Muscle of back (tissue), 13 donors: ENCODE measurements around the gene BARX2. TPM values are rescaled to one million over a fixed set of nuclear protein-coding genes. Genes with fewer than 3 reads are reported as not detected.
"Not testable (repeated sequence)": the region's sequence is repeated elsewhere in the genome, so short reads cannot be mapped to it uniquely, and the experiment has no call there.

Experiments
- DNase-seq, 3 donors: peaks; one replicate each; pipeline versions ENCODE4 v3.0.0 to v3.0.0-alpha.2; 2013
- long read RNA-seq, 9 donors: transcript quantifications; one replicate each; lab custom pipeline, GENCODE V29; 2026
- polyA plus RNA-seq, 10 donors: library from polyadenylated mRNA; unstranded; fragments of 120-200 nt; gene quantifications; one replicate each; pipeline ENCODE4 v1.2.1, GENCODE V29; 2013; ENCODE audit not compliant: insufficient read length in 10 of 10

The BARX2 gene, protein sequence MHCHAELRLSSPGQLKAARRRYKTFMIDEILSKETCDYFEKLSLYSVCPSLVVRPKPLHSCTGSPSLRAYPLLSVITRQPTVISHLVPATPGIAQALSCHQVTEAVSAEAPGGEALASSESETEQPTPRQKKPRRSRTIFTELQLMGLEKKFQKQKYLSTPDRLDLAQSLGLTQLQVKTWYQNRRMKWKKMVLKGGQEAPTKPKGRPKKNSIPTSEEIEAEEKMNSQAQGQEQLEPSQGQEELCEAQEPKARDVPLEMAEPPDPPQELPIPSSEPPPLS
- polyA plus RNA-seq = 10 to 100 TPM in 1 of 10 donors, 1 to 10 TPM in 5, under 1 TPM in 4; 0.12 to 15.2 (median 1.2) TPM
- long read RNA-seq, donor 1 = 0 reads
- long read RNA-seq, donor 2 = 0 reads
- long read RNA-seq, donor 3, partial matches to known transcripts = 0 of 1 reads
- long read RNA-seq, donor 3, other reads (novel, unspliced or antisense) = 0 of 1 reads
- long read RNA-seq, donor 4 = 0 reads
- long read RNA-seq, donor 5 = 0 reads
- long read RNA-seq, donor 6, transcript BARX2-201 (4 exons, 1,813 nt) = major isoform, 10 of 10 reads
- long read RNA-seq, donor 6, partial matches to known transcripts = 0 of 10 reads
- long read RNA-seq, donor 6, other reads (novel, unspliced or antisense) = 0 of 10 reads
- long read RNA-seq, donor 7 = 0 reads
- long read RNA-seq, donor 8, partial matches to known transcripts = 0 of 4 reads
- long read RNA-seq, donor 8, other reads (novel, unspliced or antisense) = 0 of 4 reads
- long read RNA-seq, donor 9 = 0 reads

DNA sequence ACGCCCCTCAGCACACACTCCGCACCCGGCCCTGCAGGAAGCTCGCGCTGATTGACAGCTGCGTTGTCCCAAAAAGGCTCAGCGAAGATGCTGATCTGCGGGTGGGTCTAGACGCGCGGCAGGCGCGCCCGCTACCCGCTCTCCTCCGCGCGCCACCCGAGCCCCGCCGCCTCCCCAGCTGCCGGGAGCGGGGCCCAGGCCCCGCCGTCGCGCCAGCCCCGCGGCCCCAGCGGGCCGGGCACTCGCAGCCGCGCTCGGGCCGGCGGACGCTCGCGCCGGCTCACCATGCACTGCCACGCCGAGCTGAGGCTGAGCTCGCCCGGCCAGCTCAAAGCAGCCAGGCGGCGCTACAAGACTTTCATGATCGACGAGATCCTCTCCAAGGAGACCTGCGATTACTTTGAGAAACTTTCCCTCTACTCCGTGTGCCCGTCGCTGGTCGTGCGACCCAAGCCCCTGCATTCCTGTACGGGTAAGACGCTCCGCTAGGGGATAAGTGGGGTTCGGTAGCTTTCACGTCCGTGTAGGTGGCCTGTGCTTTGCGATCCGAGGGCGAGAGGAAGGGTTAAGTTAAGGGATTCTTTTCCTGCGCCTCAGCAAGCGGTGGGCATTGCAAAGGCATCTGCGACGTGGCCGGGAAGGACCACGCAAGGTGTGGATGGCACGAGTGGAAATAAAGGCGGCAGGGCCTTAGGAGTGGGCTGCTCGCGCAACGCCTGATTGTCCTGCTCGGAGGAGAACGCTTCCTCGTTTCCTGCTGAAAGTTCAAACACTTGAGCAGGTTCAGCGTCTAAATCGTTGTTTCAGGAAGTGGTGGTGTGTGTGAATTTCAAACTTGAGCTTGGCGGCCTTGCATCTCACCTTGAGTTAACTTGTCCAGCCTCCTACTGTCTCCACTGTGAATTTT, at the start of gene BARX2:
Gene BARX2, plus strand, starts transcription at position 98 of the 907 bp plus-strand sequence. Its CDS starts 188 bp downstream, at position 286.
- DNase-seq = peak; percentile 28 to 79 (median 69)

DNA sequence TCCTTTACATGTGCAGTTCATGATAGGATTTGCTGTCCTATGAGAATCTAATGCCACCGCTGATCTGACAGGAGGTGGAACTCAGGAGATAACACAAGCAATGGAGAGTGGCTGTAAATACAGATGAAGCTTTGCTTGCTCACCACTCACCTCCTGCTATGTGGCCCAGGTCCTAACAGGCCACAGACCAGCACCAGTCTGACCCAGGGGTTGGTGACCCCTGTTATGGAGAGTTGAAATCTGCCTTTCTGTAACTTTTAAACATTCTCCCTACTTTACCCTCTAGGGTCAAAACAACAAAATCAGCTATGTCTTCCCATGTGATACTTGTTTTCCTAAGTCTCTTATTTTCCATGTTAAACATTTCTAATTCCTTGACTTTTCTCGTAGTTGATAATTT, 48.7 kb upstream of the BARX2 start:
- no peak for DNase-seq

DNA sequence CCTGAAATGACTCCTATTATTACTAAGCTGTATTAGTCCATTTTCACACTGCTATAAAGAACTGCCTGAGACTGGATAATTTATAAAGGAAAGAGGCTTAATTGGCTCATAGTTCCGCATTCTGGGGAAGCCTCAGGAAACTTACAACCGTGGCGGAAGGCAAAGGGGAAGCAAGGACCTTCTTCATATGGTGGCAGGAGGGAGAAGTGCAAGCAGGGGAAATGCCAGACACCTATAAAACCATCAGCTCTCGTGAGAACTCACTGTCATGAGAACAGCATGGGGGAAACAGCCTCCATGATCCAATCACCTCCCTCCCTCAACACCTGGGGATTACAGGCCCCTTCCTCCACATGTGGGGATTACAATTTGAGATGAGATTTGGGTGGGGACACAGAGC, 47.9 kb upstream of the BARX2 start:
- not testable (repeated sequence) for DNase-seq

DNA sequence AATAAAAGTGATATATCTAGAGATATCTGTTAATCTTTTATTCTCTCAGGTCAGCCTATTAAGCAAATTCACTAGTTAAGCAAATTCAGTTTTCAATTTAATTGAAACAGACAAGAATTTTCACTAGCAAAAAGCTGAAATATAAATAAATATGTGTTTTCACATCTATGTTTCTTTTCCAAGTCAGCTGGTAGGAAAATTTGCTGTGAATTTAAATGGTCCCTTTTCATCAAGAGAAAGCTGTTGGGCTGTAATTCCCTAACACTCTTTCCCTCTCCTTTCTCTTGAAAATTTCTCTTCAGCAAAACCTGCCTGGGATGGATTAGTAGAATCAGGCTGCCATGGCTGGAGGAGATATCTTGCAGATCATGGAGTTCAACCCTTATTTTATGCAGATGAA, 46.9 kb upstream of the BARX2 start:
- no peak for DNase-seq

DNA sequence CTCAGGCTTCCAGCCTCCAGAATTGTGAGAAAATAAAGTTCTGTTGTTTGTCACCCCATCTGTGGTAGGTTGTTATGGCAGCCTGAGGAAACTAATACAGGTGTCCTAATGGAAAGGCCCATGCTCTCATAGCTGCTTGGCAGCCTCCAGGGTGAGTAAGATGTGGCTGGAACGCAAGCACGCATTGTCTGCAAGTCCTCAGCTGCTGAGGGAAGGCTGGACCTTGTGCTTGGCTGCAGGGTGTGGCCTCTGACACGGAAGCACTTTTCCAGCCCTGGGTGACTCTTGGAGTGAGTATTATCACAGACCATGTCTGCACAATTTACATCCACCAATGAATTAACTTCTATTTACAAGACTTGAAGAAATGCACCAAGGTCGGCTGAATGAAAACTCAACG, 44.4 kb upstream of the BARX2 start:
- DNase-seq = no peak

DNA sequence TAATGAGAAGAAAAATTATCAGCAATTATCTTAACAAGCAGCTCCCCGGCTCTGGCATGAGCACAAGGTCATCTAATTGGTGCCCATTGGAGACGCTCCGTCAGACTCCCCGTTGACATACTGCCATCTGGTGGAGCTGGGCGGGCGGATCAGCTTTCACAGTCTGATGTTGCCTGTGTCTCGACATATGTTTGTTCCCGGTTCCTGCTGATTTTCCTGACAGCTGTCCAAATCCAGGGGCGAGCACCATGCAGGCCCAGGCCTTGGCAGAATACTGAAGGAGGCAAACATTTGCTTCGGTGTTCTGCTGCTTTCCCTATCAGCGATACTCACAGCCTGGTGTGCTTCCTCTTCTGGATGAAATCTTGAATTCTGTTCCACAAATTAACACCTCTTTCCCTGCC, 43.8 kb upstream of the BARX2 start:
- peak; percentile 76 to 89 (median 82) for DNase-seq

DNA sequence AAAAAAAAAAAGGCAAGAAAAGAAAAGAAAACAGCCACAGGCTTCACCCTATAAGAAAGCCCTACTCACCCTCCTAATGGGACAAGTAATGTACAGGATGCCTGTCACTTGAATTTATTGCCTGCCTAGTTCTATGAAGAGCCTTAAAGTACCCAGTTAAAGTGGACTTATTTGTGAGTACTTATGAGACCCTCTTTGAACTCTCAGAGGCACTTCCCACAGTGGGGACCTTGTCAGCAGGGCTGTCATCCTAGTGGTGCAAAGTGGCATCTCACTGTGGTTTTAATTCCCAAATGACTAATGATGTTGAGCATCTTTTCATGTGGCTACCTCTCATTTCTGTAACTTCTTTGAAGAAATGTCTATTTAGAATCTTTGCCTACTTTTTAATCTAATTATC, 41.8 kb upstream of the BARX2 start:
- DNase-seq = no peak

DNA sequence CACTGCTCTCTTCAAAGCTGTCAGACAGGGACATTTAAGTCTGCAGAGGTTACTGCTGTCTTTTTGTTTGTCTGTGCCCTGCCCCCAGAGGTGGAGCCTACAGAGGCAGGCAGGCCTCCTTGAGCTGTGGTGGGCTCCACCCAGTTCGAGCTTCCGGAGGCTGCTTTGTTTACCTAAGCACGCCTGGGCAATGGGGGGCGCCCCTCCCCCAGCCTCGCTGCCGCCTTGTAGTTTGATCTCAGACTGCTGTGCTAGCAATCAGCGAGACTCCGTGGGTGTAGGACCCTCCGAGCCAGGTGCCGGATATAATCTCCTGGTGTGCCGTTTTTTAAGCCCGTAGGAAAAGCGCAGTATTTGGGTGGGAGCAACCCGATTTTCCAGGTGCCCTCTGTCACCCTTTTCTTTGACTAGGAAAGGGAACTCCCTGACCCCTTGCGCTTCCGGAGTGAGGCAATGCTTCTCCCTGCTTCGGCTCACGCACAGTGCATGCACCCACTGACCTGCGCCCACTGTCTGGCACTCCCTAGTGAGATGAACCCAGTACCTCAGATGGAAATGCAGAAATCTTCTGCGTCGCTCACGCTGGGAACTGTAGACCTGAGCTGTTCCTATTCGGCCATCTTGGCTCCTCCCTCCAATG, 31.2 kb upstream of the BARX2 start:
- DNase-seq = not testable (repeated sequence)

DNA sequence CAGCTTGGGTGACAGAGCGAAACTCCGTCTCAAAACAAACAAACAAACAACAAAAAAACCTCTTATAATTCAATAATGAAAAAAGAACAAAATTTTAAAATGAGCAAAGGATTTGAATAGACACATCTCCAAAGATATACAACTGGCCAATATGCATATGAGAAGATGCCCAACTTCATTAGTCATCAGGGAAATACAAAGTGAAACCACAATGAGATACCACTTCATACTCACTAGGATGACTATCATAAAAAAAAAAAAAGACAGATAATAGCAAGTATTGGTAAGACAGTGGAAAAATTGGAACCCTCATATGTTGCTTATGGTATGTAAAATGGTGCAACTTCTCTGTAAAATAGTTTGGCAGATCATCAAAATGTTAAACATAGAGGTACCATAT, 28.7 kb upstream of the BARX2 start:
- no peak for DNase-seq

DNA sequence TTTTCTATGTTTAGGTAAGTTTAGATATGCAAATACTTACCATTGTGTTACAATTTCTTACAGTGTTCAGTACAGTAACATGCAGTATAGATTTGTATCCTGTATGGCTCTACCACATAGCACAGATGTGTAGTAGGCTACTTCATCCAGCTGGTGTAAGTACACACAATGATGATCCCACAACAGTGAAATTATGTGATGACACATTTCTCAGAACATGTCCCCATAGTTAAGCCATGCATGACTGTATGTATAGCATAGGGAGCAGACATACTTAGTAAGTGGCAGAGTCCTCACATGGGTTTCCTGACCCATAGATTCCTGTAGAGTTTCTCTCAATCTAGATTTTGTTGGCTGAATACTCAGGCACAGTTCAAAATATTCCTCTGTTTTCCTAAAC, 26.8 kb upstream of the BARX2 start:
- DNase-seq = no peak

DNA sequence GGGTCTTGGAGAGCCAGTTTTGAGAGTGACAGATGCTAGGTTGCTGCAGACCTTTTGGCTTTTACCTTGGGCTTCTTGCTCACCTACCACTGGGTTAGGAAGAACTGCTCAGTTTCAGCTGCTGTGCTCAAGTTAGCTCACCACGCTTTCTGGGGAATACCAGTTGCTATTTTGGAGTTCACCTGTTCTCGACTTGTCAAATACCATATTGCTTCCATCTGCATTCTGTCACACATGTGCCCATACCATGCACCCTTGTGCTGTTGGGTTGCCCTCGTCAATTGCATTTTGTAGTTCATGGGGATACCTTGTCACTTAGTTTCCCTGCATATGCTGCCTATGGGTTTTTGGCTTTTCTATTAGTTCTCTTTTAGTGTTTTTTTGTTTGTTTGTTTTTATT, 23.0 kb upstream of the BARX2 start:
- DNase-seq = peak in 1 of 3 donors; percentile 38

DNA sequence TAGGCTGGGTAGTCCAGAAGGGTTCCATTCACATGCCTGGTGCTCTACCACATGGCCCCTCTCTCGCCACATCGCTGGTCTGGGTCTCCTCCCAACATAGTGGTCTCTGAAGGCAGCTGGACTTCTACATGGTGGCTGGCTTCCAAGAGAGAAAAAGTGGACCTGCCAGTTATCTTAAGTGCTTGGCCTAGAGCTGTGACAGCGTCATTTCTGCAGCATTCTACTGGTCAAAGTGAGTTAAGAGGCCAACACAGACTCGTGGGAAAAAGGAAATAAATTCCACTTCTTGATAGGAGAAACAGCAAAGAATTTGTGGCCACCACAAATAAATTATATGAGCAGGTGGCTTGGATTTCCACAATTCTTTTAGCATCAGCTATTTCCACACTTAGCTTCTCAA, 21.0 kb upstream of the BARX2 start:
- no peak for DNase-seq

DNA sequence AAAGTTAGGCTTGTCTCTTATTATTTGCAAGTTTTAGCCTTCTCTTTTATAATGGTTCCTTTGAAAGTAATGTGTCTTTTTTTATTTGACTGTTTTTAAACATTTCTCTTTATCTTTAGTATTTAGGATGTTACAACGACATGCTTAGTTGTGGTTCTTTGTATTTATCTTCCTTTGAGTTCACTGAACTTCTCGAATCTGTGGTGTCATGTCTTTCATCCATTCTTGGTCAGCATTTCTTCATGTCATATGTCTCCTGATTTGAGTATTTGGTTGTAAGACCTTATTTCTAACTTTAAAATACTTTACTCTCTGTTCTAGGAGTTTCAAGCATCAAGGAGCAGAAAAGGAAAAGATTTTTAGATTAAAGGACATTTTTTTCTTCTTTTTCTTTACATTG, 15.9 kb upstream of the BARX2 start:
- no peak for DNase-seq

DNA sequence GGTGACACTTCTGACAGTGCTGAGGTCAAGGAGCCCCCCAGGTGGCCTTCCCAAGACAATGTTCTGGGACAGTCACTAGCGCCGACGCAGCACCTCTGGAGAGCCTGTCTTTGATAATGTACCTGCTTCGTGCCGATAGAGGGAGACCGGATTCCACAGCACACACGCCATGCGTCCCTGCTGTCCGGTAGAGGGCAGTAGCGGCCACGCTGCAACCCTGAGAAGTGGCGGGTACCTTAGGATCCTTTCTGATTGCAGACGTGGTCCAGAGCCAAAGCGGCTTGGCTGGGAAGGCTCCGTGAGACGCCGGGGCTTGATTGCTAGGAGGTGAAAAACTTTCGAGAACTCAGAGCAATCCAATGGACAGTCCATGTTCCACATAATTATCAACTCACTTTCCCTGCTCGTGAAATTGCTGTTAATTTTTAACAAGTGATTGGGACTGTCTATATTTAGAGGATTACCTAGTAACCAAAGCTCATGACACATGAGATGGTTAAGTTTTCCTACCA, 11.4 kb upstream of the BARX2 start:
- peak; percentile 74 to 88 (median 87) for DNase-seq

DNA sequence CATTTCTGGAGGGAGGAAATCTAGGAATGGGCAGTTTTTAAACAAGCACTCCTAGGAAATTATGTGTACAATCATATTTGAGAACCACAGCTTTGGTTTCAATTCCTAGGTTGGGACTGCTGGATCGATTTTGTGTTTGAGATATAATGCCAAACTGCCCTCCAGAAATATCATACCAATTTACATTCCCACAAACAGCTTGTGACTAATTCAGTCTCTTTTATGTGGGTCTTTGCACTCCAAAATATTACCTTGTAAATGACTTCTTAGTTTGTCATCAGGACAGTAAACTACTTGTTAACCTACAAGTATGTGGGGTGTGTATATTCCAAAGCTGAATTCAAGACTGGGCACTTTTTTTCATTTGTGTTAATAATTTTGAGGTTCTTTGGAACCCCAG, 9.8 kb upstream of the BARX2 start:
- DNase-seq = no peak

DNA sequence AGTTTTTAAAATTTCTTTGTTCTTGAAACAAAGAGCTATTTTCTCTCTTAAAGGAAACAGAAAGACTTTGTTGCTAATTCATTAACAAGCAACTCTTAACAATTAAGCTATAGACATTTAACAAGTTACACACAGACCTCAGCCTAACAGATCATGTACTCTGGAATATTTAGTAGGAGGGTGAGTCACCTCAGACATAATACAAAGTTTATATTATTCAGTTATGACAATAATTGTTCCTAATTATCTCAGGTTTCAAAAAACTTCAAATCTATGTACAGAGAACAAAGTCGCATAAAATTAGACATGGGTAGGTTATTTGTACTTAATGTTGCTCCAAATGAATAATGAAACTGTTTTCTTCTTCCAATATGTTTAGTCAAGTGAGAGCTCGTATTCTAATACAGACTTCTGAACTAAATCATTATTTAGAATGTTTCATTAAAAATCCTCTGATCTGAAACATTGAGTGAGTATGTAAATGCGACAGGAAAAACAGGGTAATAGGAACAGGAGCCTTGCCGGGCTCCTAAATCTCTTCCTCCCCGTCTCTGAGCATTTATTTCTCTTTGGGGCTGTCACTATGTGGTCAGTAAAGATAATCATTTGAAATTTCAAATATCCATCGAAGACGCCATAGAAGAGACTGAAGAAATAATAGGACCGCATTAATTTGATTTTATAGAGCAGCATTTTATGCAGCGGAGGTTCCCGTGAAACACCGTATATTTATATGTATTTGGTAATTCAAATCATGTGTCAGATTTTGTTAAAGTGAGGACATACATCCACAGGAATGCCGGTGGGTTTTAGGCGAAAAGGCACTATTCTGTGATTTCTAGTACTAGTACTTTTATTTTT, 8.7 kb upstream of the BARX2 start:
- DNase-seq = no peak

DNA sequence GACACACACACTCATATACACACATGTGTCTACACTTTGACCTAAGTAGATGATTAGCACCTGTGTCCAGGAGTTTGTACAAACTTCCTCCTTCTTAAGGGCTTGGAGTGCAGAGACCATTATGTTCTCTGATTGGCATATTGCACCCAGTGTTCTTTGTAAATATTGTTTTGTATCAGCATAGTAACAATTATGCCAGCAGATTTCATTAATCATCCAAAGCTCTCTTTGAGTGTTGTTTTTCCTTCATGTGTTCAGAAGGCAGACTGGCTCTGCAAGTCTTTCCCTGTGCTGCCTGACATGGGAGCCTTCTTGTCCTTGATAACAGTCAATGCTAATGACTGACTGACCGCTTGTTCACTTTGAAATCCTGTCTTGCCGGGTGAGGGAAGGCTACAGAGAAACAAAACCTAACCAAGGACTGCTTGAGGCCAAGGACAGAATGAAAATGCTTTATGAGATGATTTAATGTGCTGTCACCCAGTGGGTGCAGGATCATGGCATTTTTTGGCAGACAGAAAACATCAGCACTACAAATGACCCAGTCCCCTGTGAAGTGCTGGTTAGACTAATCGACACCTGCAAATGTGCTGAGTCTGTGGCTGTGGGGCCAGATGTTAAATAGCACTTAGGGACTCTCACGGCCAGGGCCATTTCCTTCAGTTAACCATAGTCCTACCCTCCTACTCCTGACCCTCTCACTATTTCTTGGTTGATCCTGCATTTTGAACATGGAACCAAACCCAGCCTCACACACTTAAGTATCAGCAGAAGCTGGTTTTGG, 6.6 kb upstream of the BARX2 start:
- no peak for DNase-seq

DNA sequence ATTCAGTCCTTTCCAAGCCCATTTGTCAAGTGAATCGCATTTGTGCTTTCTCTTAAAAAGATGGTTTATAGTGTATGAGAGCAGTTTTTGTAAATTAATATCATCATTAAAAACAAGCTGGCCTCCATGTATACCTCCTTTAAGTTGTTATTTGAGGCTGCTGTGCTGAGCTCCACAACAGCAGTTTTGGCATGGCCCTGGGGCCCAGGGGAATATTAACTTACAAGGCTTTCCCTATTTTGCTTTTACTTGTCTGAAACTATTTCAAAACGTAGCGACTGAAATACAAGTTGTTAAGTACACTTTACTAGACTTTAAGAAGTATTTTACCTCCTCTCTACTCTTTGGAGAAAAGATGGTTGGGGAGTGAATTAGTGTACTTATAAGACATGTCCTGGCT, 4.9 kb upstream of the BARX2 start:
- no peak for DNase-seq
